ENCODE results near the gene CTTNBP2NL.
"Not testable (repeated sequence)": the region's sequence is repeated elsewhere in the genome, so short reads cannot be mapped to it uniquely, and the experiment has no call there.

CTTNBP2NL gene

GRCh38 chr1:112466078-112466660, 70.2 kb downstream of the CTTNBP2NL start:
- peak; percentile 94 for DNase-seq

GRCh38 chr1:112470324-112470723, 74.3 kb downstream of the CTTNBP2NL start:
- DNase-seq: not testable (repeated sequence)

GRCh38 chr1:112470966-112471365, 75.0 kb downstream of the CTTNBP2NL start:
- no peak for DNase-seq

DNA sequence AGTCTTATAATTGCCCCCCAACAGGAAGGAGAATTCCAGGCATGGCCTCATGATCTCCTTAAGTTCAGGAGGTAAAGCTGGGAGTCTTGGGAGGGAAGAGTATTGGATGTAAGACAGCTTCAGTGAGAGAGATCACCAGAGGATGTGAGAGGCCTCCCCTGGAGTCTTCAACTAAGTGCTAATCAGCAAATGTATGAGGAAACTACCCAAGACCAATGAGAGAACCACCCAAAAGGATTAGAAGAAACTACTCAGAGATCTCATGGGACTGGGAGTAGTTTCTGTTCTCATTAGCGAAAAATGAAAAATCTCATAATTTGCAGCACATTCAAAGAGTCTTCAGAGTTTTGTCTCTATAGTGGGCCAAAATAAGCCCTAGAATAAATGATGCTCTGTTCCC, 76.1 kb downstream of the CTTNBP2NL start:
- no peak for DNase-seq

DNA sequence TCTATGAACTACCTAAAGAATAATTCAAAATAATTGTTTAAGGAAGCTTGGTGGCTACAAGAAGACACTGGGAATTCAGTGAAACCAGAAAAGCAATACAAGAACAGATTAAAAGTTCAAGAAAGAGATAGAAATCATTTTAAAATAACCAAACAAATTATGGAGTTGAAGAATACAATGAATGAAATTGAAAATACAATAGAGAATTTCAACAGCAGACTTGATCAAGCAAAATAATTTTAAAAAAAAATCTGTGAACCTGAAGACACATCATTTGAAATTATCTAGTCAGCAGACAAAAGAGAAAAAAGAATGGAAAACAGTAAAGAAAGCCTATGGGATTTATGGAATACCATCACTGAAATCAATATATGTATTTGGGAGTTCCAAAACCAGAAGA, 81.5 kb downstream of the CTTNBP2NL start:
- no peak for DNase-seq

DNA sequence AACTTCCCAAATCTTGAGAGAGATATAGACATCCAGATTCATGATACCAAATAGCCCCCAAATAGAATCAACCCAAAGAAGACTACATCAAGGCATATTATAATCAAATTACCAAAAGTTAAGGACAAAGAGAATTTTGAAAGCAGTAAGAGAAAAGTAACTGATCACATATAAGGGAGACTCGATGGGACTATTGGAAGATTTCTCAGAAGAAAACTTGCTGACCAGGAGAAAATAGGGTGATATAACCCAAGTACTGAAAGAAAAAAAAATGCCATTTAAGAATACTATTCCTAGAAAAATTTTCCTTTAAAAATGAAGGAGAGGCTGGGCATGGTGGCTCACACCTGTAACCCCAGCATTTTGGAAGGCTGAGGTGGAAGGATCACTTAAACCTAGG, 82.3 kb downstream of the CTTNBP2NL start:
- no peak for DNase-seq

GRCh38 chr1:112486063-112486462, 90.0 kb downstream of the CTTNBP2NL start:
- DNase-seq: not testable (repeated sequence)

GRCh38 chr1:112487686-112488085, 91.7 kb downstream of the CTTNBP2NL start:
- not testable (repeated sequence) for DNase-seq

- DNase-seq: no peak
Observed at GRCh38 chr1:112488141-112488540, 92.1 kb downstream of the CTTNBP2NL start.

- DNase-seq: no peak
Observed at GRCh38 chr1:112492076-112492475, 96.1 kb downstream of the CTTNBP2NL start.

DNA sequence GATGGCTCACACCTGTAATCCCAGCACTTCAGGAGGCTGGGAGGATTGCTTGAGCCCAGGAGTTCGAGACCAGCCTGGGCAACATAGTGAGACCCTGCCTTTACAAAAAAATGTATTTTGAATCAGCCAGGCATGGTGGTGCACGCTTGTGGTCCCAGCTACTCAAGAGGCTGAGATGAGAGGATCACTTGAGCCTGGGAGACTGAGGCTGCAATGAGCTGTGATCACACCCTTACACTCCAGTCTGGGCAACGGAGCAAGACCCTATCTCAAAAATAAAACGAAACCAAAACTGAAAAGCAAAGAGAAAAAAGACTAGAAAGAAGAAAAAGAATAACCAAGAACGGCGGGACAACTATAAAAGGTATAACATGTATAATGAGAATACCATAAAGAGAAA, 97.3 kb downstream of the CTTNBP2NL start:
- DNase-seq: no peak

DNA sequence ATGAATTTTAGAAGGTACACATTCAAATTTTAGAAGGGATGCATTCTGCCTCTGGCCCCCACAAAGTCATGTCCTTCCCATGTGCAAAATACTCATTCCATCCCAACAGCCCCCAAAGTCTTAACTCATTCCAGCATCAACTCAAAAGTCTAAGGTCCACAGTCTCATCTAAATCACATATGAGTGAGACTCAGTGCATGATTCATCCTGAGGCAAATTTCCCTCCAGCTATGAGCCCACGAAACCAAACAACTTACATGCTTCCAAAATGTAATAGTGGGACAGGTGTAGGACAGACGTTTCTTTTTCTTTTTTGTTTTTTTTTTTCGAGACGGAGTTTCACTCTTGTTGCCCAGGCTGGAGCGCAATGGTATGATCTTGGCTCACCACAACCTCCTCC, 100.3 kb downstream of the CTTNBP2NL start:
- peak; percentile 21 for DNase-seq

- peak; percentile 79 for DNase-seq
Observed at GRCh38 chr1:112501810-112502641, 106.0 kb downstream of the CTTNBP2NL start.

GRCh38 chr1:112502826-112503225, 106.8 kb downstream of the CTTNBP2NL start:
- no peak for DNase-seq

DNA sequence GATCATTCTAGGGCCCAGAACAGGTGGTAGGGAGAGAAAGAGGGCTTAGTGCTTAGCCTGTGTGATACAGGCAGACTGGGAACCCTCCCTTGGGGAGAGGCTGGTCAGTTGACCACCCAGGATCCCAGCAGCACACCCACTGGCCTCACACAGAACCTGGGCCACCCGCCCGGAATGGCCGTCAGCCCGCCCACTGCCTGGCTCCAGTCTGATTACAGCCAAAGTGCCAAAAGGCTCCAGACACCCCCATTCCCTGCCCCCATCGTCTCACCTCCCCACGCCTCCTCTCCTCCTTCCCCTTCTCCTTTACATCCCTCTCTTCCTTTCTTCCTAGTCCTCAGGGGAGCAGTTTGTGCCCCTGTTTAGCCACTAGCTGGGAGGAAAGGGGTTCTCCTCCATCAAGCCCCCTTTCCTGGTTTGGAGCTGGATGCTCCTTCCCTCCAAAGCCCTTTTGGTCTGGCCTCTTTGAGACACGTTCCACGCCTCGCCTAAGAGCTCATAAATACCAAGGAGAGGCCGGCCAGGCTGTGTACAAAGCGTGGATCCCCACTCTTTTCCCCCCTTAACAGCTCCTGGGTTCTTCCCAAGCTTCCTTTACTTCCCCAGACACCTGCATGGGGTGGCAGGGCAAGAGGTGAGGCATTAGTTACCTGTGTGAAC, 108.1 kb downstream of the CTTNBP2NL start:
- no peak for DNase-seq

- DNase-seq: no peak
Observed at GRCh38 chr1:112504661-112505399, 108.8 kb downstream of the CTTNBP2NL start.

DNA sequence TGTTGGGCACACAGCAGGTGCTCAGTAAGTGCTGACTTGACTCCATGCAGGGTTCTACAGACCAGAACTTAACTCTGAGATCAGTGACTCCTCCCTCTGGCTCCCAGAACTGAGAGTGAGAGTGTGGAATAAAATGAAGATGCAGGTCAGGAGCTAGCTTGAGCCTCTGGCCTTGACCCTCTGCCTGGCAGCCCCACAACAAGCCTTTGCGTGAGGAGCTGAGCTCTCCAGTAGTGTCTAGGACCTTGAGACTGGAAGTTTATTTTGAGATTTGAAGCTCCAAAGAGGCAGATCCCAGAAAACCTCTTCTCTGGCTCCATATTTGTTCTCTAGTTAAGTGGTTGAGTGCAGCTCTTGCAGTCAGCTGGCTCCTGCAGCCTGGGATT, 109.4 kb downstream of the CTTNBP2NL start:
- no peak for DNase-seq

GRCh38 chr1:112505878-112506277, 109.9 kb downstream of the CTTNBP2NL start:
- no peak for DNase-seq

DNA sequence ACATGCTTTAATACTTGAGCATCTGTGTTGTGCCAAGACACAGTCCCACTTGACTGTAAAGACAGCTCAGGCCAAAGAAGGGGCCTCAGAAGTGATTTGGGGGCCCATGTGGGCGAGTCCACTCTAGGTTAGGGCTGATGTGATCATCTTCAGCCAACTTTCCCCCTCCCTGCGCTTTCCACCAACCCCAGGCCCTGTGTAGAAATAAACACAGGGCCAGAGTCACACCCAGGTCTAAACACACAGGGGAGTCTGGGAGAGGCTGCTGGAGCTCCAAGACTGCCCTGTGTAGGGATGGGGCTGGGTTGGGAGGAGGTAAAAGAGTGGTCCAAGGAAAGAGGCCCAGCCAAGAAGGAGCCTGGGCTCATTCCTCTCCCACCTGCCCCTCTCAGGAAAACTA, 110.3 kb downstream of the CTTNBP2NL start:
- no peak for DNase-seq

- no peak for DNase-seq
Observed at GRCh38 chr1:112506731-112507130, 110.7 kb downstream of the CTTNBP2NL start.

DNA sequence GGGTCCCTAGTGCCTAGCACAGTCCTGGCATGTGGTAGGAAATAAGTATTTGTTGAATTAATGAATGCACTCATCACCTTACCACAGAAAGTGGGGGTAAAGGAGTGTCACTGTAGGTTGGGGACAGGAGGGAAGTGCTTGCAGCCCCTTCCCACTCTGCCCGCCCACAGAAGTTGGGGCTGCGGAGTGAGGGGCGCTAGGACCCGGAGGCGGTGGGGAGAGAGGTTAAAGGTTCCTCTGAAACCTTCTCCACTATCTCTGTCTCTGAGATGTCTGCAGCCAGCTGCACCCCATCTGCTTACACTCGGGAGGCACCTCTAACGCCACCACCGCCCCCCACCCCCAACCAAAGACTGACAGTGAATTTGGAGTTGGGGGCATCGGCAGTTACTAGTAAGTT, 111.3 kb downstream of the CTTNBP2NL start:
- no peak for DNase-seq

DNA sequence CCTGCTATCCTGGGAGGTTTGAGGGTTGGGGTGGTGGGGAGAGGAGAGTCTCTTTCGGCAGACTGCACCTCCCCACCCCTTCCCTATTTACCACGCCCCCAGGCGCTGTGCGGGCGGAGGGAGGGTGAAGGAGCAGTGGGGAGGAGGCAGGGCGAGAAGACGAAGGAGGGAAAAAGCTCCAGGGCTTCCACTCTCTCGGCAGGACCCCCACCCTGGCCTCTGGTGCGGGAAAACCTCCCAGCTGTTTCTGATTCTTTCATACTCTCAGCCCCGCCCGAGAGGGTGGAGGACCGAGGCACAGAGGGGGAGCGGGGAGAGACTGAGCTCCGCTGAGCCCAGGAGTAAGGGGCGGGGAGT, 111.9 kb downstream of the CTTNBP2NL start:
- no peak for DNase-seq

DNA sequence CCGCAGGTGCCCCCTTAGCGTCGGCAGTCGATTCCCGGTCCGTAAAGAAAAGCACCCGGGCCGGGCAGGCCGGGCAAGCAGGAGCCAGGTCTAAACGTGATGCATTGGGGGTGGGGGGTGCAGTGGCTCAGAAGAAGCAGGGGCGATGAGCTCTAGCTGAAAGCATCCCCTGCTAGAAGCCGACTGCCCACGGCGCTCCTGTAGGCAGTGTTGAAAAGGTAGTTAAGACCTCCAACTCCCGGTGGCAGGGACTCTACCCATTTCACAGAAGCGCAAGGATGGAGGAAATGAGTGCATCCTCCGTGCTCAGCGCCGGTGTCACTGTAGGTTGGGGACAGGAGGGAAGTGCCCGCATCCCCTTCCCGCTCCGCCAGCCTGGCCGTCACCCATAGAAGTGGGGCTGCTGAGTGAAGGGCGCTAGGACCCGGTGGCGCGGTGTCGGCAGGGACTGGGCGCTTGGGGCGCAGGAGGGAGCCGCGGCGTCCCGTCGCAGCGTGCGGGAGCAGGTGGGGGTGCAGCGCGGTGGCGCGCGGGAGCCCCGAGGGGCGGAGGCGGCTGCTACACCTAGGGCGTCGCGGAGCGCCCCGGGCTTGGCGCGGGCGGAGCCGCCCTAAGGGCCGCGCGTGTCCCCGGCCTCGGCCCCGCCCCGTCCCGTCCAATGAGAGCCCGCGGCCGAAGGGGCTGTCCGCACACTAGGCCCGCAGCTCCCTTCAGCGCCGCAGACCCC, 112.4 kb downstream of the CTTNBP2NL start, which contains the start of gene WNT2B:
Gene WNT2B (plus strand): TSS at position 688 of the 727 bp plus-strand sequence. CDS start 298 bp downstream, outside the sequence.
- no peak for DNase-seq
